Loucy (cell line): ENCODE results near the gene PLAAT3.

ENCODE experiments used
- EZH2phosphoT487 ChIP-seq: fragments of 200-600 bp; IDR thresholded peaks from 2 replicates; pipeline ENCODE4 v1.6.1; 2018; ENCODE audit warnings: antibody characterized with exemption, mild to moderate bottlenecking, moderate library complexity, borderline replicate concordance
- TF ChIP-seq, protein P1 (sequence below): fragments of 200-600 bp; sonication (generic); conservative IDR thresholded peaks from 2 replicates; pipeline ENCODE4 v1.5.1; 2014; ENCODE audit warnings: mild to moderate bottlenecking, antibody characterized with exemption, low read length

DNA sequence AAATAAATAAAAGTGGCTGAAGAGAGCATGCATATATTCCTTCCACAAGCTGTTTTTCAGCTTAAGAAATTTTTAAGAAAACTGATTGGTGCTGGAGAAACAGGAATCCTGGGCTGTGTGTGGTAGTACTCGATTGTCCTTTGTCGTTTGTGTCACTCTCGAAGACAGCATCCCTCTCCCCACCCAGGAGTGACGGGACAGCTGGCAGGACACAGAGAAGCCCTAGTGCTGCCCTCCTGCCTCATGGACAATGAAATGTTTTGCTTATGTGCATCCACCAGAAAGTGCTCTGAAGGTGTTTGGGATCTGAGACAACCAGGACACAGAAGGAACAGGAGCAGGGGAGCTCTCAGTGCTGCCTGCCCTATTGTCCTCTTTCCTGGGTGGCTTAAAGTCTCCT is 64.8 kb downstream of the PLAAT3 start:
- TF ChIP-seq, protein P1, sequence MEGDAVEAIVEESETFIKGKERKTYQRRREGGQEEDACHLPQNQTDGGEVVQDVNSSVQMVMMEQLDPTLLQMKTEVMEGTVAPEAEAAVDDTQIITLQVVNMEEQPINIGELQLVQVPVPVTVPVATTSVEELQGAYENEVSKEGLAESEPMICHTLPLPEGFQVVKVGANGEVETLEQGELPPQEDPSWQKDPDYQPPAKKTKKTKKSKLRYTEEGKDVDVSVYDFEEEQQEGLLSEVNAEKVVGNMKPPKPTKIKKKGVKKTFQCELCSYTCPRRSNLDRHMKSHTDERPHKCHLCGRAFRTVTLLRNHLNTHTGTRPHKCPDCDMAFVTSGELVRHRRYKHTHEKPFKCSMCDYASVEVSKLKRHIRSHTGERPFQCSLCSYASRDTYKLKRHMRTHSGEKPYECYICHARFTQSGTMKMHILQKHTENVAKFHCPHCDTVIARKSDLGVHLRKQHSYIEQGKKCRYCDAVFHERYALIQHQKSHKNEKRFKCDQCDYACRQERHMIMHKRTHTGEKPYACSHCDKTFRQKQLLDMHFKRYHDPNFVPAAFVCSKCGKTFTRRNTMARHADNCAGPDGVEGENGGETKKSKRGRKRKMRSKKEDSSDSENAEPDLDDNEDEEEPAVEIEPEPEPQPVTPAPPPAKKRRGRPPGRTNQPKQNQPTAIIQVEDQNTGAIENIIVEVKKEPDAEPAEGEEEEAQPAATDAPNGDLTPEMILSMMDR: no peak
- no peak for TF ChIP-seq EZH2phosphoT487
